HG03442 (cell line): ENCODE data around the gene RHOC.
A peak's percentile ranks its signal among the peaks of the same experiment; 100 is the strongest.
"Not testable (repeated sequence)": the region's sequence is repeated elsewhere in the genome, so short reads cannot be mapped to it uniquely, and the experiment has no call there.

Source experiments
- ATAC-seq: cut with Tn5 transposase; IDR thresholded peaks from one replicate; pipeline ENCODE4 v1.9.1; 2021; ENCODE audit warnings: mild to moderate bottlenecking, moderate library complexity; ENCODE audit not compliant: unreplicated experiment

Gene RHOC

DNA sequence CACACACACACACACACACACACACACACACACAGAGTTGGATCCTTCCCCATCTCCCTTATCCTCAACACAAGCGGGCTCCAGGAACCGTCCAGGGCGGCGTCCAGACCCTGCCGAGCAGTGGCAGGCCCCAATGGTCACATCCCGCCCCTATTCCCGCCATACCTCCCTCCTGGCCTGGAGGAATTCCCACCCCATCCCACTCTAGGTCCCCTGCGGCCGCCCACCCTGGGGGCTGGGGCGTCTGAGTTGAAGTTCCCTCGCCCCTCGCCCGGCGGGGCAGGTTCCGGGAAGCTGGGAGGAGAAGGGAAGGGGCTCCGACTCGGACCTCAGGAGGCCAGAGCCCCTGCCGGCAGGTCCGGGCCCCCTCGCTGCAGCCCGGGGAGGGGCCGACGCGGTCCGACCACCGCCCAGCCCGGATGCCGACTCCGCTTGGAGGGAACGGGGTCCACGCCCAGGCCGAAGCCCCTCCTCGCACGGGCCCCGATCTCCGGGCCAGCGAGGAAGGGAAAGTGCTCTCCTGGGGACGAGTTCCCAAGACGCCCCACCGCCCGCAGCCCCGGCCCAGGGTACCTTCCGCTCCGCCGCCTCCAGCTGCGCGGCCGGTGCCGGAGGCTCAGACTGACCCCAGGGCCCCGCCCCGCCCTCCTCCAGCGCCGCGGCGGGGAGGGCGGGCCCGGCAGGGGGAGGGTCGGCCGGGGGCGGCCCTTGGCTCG lies at the start of gene RHOC:
Gene RHOC, minus strand, starts transcription at position 623 of the 716 bp plus-strand sequence. CDS start 3,328 bp downstream, outside the sequence.
- ATAC-seq = peak; percentile 54

DNA sequence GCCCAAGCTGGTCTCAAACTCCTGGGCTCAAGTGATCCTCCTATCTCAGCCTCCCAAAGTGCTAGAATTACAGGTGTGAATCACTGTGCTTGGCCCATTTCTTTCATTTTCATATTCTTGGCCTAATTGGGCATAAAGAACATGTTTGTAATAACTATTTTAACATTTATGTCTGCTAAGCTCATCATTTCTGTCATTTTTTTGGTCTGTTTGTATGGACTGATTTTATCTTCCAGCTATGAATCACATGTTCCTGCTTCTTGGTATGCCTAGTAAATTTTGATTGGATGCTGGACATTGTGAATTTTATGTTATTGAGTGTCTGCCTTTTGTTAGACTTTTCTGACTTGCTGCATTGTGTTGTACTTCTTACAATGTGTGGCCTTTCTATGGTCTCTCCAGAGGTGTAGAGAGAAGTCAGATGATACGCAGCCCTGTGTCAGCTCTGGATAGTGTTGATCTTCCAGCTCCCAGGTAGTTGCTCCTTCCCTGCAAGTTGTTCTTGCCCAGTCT lies 47.2 kb upstream of the RHOC start:
- no peak for ATAC-seq

GRCh38 chr1:112748396-112748795 lies 41.5 kb upstream of the RHOC start:
- ATAC-seq = no peak

- ATAC-seq = no peak
These were observed 37.2 kb upstream of the RHOC start for GRCh38 chr1:112744009-112744578.

DNA sequence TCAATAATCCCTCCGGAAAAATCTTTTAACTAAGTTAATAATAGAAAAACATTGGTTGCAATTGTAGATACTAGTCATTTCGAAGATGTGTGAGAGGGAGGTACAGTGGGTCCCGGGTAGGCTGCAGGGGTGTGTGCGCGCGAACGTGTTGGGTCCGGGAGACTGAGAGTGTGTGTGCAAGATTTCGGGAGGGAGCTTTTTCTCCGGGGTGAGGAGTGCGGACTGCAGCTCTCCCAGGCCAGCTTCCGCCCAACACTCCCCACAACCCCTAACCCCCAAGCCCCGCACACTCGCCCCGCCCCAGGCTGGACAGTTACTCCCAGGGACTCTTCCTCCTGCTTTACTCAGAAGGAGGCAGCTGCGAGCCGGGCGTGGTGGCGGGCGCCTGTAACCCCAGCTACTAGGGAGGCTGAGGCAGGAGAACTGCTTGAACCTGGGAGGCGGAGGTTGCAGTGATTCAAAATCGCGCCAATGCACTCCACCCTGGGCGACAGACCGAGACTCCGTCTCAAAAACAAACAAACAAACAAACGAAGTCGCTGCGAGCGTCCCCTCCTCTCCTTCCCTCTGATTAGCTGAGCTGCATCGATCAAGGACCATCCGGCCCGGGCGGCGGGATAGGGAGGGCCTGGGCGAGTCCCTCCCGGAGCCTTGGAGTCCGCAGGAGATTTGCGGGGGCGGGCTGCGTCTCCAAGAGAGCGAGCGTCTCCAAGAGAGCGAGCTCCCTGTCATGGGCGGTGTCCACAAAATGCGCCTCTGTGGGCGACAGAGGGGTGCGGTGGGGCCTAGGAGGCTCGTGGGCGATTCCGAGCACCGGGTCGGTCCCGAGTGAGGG lies 36.5 kb upstream of the RHOC start:
- ATAC-seq = no peak

GRCh38 chr1:112737573-112737972 lies 30.6 kb upstream of the RHOC start:
- ATAC-seq = no peak

- ATAC-seq = no peak
These were observed 28.8 kb upstream of the RHOC start for GRCh38 chr1:112735752-112736151.

- no peak for ATAC-seq
These were observed 24.5 kb upstream of the RHOC start for GRCh38 chr1:112731451-112731850.

GRCh38 chr1:112729909-112730308 lies 23.0 kb upstream of the RHOC start:
- no peak for ATAC-seq

GRCh38 chr1:112729011-112729410 lies 22.1 kb upstream of the RHOC start:
- ATAC-seq = not testable (repeated sequence)

DNA sequence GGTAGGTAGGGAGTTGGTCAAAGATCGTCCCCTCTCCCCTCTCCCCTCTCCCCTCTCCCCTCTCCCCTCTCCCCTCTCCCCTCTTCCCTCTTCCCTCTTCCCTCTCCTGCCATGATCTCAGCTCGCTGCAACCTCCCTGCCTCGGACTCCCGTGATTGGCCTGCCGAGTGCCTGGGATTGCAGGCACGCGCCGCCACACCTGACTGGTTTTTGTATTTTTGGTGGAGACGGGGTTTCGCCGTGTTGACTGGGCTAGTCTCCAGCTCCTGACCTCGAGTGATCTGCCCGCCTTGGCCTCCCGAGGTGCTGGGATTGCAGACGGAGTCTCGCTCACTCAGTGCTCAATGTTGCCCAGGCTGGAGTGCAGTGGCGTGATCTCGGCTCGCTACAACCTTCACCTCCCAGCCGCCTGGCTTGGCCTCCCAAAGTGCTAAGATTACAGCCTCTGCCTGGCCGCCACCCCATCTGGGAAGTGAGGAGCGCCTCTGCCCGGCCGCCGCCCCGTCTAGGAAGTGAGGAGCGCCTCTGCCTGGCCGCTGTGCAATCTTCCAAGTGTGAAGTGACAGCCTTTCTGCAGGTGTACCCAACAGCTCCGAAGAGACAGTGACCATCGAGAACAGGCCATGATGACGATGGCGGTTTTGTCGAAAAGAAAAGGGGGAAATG lies 21.5 kb upstream of the RHOC start:
- ATAC-seq = not testable (repeated sequence)

GRCh38 chr1:112727716-112728115 lies 20.8 kb upstream of the RHOC start:
- no peak for ATAC-seq

DNA sequence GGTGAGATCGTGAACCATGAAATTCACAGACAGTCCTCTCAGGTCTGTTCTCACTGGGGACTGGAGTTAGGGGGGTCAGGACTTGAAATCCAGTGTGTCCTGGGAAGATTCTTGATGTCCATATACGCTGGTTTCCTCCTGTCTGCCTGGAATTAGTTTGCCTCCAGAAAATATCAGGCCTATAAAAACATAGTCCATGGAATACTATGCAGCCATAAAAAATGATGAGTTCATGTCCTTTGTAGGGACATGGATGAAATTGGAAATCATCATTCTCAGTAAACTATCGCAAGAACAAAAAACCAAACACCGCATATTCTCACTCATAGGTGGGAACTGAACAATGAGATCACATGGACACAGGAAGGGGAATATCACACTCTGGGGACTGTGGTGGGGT lies 17.3 kb upstream of the RHOC start:
- not testable (repeated sequence) for ATAC-seq

GRCh38 chr1:112723511-112723839 lies 16.5 kb upstream of the RHOC start:
- ATAC-seq = no peak

- no peak for ATAC-seq
These were observed 15.9 kb upstream of the RHOC start for GRCh38 chr1:112722601-112723510.

- no peak for ATAC-seq
These were observed 15.1 kb upstream of the RHOC start for GRCh38 chr1:112721966-112722524.

DNA sequence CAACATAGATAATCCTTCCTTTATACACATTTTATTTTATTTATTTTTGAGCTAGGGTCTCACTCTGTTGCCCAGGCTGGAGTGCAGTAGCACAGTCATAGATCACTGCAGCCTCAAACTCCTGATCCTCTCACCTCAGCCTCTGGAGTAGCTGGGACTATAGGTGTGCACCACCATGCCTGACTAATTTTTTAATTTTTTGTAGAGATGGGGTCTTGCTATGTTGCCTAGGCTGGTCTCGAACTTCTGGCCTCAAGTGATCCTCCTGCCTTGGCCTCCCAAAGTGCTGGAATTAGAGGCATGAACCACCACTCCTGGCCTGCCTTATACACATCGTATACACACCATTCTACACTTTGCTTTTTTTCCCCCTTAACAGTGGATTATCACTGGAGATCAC lies 14.4 kb upstream of the RHOC start:
- not testable (repeated sequence) for ATAC-seq

DNA sequence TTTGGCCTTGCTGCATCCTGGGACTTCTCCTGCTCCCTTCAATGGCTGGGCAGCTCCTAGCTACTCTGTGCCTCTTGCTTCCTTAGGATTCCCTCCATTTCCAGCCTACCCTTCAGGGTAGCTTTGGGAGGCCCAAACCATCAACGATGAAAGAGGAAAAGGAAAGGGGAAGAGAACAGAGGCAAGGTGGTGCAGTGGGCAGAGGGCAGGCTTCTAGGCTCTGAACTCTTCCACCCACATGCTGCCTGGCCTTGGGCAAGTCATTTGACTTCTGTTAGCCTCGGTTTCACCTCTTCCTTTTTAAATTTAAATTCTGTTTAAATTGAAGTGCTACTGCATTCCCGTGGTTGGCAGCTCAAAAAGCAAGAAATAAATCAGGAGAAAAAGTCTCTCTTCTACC lies 13.9 kb upstream of the RHOC start:
- no peak for ATAC-seq

GRCh38 chr1:112719706-112720105 lies 12.8 kb upstream of the RHOC start:
- ATAC-seq = no peak
